B cell (primary cell): ENCODE results near the gene RFPL1. TPM values are rescaled to one million over a fixed set of nuclear protein-coding genes. Genes with fewer than 3 reads are reported as not detected.

Experiments
- ATAC-seq: fragments of 200-7000 bp; cut with Tn5 transposase; one replicate; pipeline ENCODE4 v1.10.0; 2021; ENCODE audit warnings: low read depth, mild to moderate bottlenecking, moderate number of reproducible peaks, moderate library complexity
- CTCF ChIA-PET: fragments of 350-600 bp; sonication (Branson Sonifier 250); formaldehyde crosslinking; loops from one replicate; lab custom pipeline; 2021; ENCODE audit warnings: antibody characterized with exemption, inconsistent platforms; lab: Charles Lee
- POLR2A ChIA-PET: fragments of 350-600 bp; sonication (Branson Sonifier 250); formaldehyde crosslinking; loops from one replicate; lab custom pipeline; 2021; ENCODE audit warnings: antibody characterized with exemption; lab: Charles Lee
- DNase-seq: peaks from one replicate; pipeline ENCODE4 v3.0.0; 2013
- H2AFZ ChIP-seq: 2 replicates; pipeline ENCODE4 v1.6.1; 2012; ENCODE audit warnings: mild to moderate bottlenecking, low read depth, low read length; ENCODE audit not compliant: insufficient read depth, poor library complexity, severe bottlenecking
- H3K27ac ChIP-seq, 2 donors: 1 replicate in 1 of 2; 2 replicates in 1 of 2; pipeline ENCODE4 v1.5.1; 2012 to 2013; ENCODE audit warnings: low read length in 2 of 2, mild to moderate bottlenecking in 2 of 2, moderate library complexity in 1 of 2
- H3K27me3 ChIP-seq, 4 experiments: fragments of 200-600 bp in 1 of 4; sonication (generic) in 1 of 4; replicated peaks in 1 of 4; 1 replicate in 2 of 4; 2 replicates in 2 of 4; pipeline versions ENCODE4 v1.6.1 to v1.7.0; 2013 to 2016; ENCODE audit warnings: low read length in 3 of 4, mild to moderate bottlenecking in 2 of 4, mixed read lengths in 1 of 4, moderate library complexity in 1 of 4; ENCODE audit not compliant: insufficient read depth in 4 of 4, control insufficient read depth in 3 of 4; ENCODE audit errors: control extremely low read depth in 1 of 4
- H3K36me3 ChIP-seq, 2 experiments: replicated peaks in 1 of 2; 1 replicate in 1 of 2; 2 replicates in 1 of 2; pipeline versions ENCODE4 v1.6.1 to v1.7.1; 2013; ENCODE audit warnings: low read length in 1 of 2; ENCODE audit not compliant: insufficient read depth in 2 of 2, control insufficient read depth in 1 of 2; ENCODE audit errors: control extremely low read depth in 1 of 2, extremely low read depth in 1 of 2
- H3K4me1 ChIP-seq, 2 donors: fragments of 200-600 bp in 1 of 2; sonication (generic) in 1 of 2; 1 replicate in 1 of 2; 2 replicates in 1 of 2; pipeline versions ENCODE4 v1.5.1 to v1.6.1; 2013 to 2017; ENCODE audit warnings: low read length in 2 of 2; ENCODE audit not compliant: control insufficient read depth in 2 of 2, insufficient read depth in 2 of 2
- H3K4me2 ChIP-seq: replicated peaks from 2 replicates; pipeline ENCODE3; 2012; ENCODE audit warnings: mild to moderate bottlenecking, low read depth, low read length; ENCODE audit not compliant: poor library complexity, severe bottlenecking
- H3K4me3 ChIP-seq, 5 experiments: fragments of 200-600 bp in 1 of 5; sonication (generic) in 1 of 5; 1 replicate in 3 of 5; 2 replicates in 2 of 5; pipeline versions ENCODE4 v1.5.1 to v1.7.0; 2011 to 2016; ENCODE audit warnings: low read length in 4 of 5, mild to moderate bottlenecking in 4 of 5, low read depth in 2 of 5, control low read depth in 1 of 5, moderate library complexity in 1 of 5; ENCODE audit not compliant: insufficient read depth in 1 of 5; ENCODE audit errors: control extremely low read depth in 1 of 5, extremely low read depth in 1 of 5
- H3K79me2 ChIP-seq: fragments of 200-600 bp; sonication (generic); one replicate; pipeline ENCODE4 v1.6.0; 2016; ENCODE audit warnings: low read length; ENCODE audit not compliant: control insufficient read depth, insufficient read depth
- H3K9ac ChIP-seq: fragments of 200-600 bp; sonication (generic); 2 replicates; pipeline ENCODE4 v1.6.1; 2017; ENCODE audit warnings: mild to moderate bottlenecking, low read length, moderate library complexity
- H3K9me3 ChIP-seq, 3 donors: one replicate each; pipeline versions ENCODE4 v1.6.1 to v1.7.1; 2013; ENCODE audit warnings: low read length in 2 of 3; ENCODE audit not compliant: control insufficient read depth in 2 of 3, insufficient read depth in 1 of 3; ENCODE audit errors: control extremely low read depth in 1 of 3
- H4K20me1 ChIP-seq: 2 replicates; pipeline ENCODE4 v1.6.0; 2012; ENCODE audit warnings: mild to moderate bottlenecking, low read length; ENCODE audit not compliant: insufficient read depth, control insufficient read depth, poor library complexity, severe bottlenecking
- H3K27ac Mint-ChIP-seq: one replicate; pipeline ENCODE4 v1.8.0; 2021; ENCODE audit warnings: mixed read lengths
- H3K27me3 Mint-ChIP-seq: one replicate; pipeline ENCODE4 v1.8.0; 2021; ENCODE audit warnings: mixed read lengths
- H3K4me1 Mint-ChIP-seq: one replicate; pipeline ENCODE4 v1.8.0; 2021; ENCODE audit warnings: mixed read lengths
- H3K4me3 Mint-ChIP-seq: one replicate; pipeline ENCODE4 v1.8.0; 2021; ENCODE audit warnings: mixed read lengths
- H3K9me3 Mint-ChIP-seq: one replicate; pipeline ENCODE4 v1.8.0; 2022; ENCODE audit warnings: mixed read lengths; ENCODE audit not compliant: insufficient read depth
- CTCF ChIP-seq: fragments of 200-600 bp; IDR thresholded peaks from one replicate; pipeline ENCODE4 v1.8.0; 2022; ENCODE audit warnings: antibody characterized with exemption, mild to moderate bottlenecking
- EZH2 ChIP-seq: IDR thresholded peaks from 2 replicates; pipeline ENCODE4 v1.6.1; 2012; ENCODE audit warnings: borderline replicate concordance, low read depth, mild to moderate bottlenecking, moderate library complexity, low read length; ENCODE audit not compliant: insufficient read depth, poor library complexity, severe bottlenecking
- WGBS: methylation state at CpG from one replicate; pipeline ENCODE4 v1.1.5; 2013; ENCODE audit warnings: missing lambda C conversion rate; ENCODE audit not compliant: insufficient coverage; 5-methylcytosine and 5-hydroxymethylcytosine counted together
- intact Hi-C: fragments of 100-400 bp; cut with micrococcal nuclease; formaldehyde crosslinking; loops from one replicate; pipeline ENCODE4 v1.10.0; 2022
- polyA plus RNA-seq: library from polyadenylated mRNA; depleted of rRNA; stranded (reverse); fragments of >200 nt; gene quantifications from 2 replicates; pipeline ENCODE4 v1.2.3, GENCODE V29; 2012
- total RNA-seq, 2 donors: library from RNA; stranded (reverse); fragments of 120-200 nt in 1 of 2; gene quantifications; 1 replicate in 1 of 2; 2 replicates in 1 of 2; pipeline versions ENCODE4 v1.2.3 to v1.2.4, GENCODE V29; 2013 to 2022

Gene RFPL1
- total and polyA plus RNA-seq, 2 donors (not counting 1 experiment from before 2014, with no cell fraction given): not detected

GRCh38 chr22:29484642-29485041 lies 46.3 kb downstream of the RFPL1 start:
- Histone ChIP-seq H3K9ac (no peak overlapping the region), H3K4me3 (no peak overlapping the region), H2AFZ (no peak overlapping the region), H3K27ac (no peak overlapping the region), H3K4me2 (no peak overlapping the region), H4K20me1 (no peaks in the 10 kb centered on the region), H3K9me3 (peaks cover 0 to 21% (median 0%) of the 10 kb centered on the region in 3 donors), H3K27me3 (peaks cover 0 to 38% (median 24%) of the 10 kb centered on the region in 4 experiments), H3K79me2 (no peaks in the 10 kb centered on the region), H3K4me1 (peaks cover 27 to 31% of the 10 kb centered on the region in 2 donors), H3K36me3 (no peaks in the 10 kb centered on the region)
- WGBS: 83% methylated on average over 2 of the region's 3 CpGs
- no peaks in the 10 kb centered on the region for H3K9me3 Mint-ChIP-seq
- intact Hi-C loops: no loop called here
- DNase-seq (no peak), ATAC-seq (no peak)
- H3K4me3 Mint-ChIP-seq: no peak overlapping the region
- H3K27me3 Mint-ChIP-seq: peaks cover 18% of the 10 kb centered on the region
- no peak overlapping the region for H3K27ac Mint-ChIP-seq
- no peak for TF ChIP-seq EZH2
- no peak for TF ChIP-seq CTCF
- H3K4me1 Mint-ChIP-seq: peaks cover 22% of the 10 kb centered on the region
- POLR2A ChIA-PET: interaction anchor here (1.0 kb wide), 1 partner anchor 9 kb away, joined by 3 read pairs; no protein-coding TSS in a partner anchor
- CTCF ChIA-PET: no interaction called here

- Histone ChIP-seq H3K27ac (no peak overlapping the region), H3K4me2 (no peak overlapping the region), H3K4me3 (no peak overlapping the region), H3K36me3 (no peaks in the 10 kb centered on the region), H4K20me1 (no peaks in the 10 kb centered on the region), H2AFZ (no peak overlapping the region), H3K27me3 (peaks cover 0 to 30% (median 19%) of the 10 kb centered on the region in 4 experiments), H3K79me2 (no peaks in the 10 kb centered on the region), H3K4me1 (peaks cover 27 to 30% of the 10 kb centered on the region in 2 donors), H3K9ac (no peak overlapping the region), H3K9me3 (peaks cover 0 to 16% (median 0%) of the 10 kb centered on the region in 3 donors)
- H3K4me3 Mint-ChIP-seq: no peak overlapping the region
- ATAC-seq (no peak), DNase-seq (no peak)
- CTCF ChIA-PET: no interaction called here
- WGBS: 98% methylated on average over 8 of the region's 8 CpGs
- no peaks in the 10 kb centered on the region for H3K9me3 Mint-ChIP-seq
- TF ChIP-seq CTCF (no peak), EZH2 (no peak)
- intact Hi-C loops: no loop called here
- peaks cover 16% of the 10 kb centered on the region for H3K27me3 Mint-ChIP-seq
- POLR2A ChIA-PET: interaction anchor here (0.6 kb wide), 1 partner anchor 1821 kb away, joined by 6 read pairs; no protein-coding TSS in a partner anchor
- peaks cover 28% of the 10 kb centered on the region for H3K4me1 Mint-ChIP-seq
- H3K27ac Mint-ChIP-seq: no peak overlapping the region
Measured at GRCh38 chr22:29485448-29485847, 47.1 kb downstream of the RFPL1 start.
